ENCODE results near the gene SLC30A5.

DNA sequence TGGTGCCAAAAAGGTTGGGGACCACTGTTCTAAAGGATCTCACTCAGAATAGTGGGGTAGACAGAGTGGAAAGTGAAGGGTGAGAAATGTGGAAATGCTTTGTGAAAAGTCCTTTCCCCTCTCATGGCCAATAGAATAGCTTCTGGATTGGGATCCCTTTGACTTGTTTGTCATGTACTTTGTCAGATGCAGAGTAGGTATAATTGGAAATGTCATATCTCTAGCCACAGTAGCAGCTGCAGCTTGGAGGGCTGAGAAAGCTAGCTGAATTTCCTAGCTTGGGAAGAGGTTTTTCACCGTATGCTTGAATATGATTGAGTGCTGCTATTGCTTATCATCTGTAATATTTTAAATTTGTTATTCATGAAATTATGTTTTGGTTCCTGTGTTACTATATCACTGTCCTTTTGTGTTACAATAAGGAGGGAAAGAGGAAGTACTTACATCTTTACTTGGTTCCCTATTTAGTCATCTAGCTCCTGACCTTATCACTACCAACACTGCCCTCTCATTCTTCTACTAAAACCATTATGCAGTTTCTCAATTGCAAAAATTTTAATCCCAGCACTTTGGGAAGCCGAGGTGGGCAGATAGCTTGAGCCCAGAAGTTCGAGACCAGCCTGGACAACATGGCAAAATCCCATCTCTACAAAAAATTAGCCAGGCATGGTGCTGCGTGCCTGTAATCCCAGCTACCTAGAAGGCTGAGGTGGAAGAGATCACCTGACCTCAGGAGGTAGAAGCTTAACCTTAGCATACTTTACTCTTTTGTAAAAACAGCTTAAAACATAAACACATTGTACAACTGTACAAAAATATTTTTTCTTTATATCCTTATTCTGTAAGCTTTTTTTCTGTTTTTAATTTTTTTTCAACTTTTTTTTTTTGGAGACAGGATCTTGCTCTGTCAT is 12.4 kb downstream of the SLC30A5 start:
- TF ChIP-seq CBX2 (IDR thresholded peaks at IDR 0.05; ENCODE audit: borderline replicate concordance, low read depth), result no peak
- TF ChIP-seq, protein P1, sequence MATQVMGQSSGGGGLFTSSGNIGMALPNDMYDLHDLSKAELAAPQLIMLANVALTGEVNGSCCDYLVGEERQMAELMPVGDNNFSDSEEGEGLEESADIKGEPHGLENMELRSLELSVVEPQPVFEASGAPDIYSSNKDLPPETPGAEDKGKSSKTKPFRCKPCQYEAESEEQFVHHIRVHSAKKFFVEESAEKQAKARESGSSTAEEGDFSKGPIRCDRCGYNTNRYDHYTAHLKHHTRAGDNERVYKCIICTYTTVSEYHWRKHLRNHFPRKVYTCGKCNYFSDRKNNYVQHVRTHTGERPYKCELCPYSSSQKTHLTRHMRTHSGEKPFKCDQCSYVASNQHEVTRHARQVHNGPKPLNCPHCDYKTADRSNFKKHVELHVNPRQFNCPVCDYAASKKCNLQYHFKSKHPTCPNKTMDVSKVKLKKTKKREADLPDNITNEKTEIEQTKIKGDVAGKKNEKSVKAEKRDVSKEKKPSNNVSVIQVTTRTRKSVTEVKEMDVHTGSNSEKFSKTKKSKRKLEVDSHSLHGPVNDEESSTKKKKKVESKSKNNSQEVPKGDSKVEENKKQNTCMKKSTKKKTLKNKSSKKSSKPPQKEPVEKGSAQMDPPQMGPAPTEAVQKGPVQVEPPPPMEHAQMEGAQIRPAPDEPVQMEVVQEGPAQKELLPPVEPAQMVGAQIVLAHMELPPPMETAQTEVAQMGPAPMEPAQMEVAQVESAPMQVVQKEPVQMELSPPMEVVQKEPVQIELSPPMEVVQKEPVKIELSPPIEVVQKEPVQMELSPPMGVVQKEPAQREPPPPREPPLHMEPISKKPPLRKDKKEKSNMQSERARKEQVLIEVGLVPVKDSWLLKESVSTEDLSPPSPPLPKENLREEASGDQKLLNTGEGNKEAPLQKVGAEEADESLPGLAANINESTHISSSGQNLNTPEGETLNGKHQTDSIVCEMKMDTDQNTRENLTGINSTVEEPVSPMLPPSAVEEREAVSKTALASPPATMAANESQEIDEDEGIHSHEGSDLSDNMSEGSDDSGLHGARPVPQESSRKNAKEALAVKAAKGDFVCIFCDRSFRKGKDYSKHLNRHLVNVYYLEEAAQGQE (IDR thresholded peaks at IDR 0.05), result no peak
- TF ChIP-seq, protein P2, sequence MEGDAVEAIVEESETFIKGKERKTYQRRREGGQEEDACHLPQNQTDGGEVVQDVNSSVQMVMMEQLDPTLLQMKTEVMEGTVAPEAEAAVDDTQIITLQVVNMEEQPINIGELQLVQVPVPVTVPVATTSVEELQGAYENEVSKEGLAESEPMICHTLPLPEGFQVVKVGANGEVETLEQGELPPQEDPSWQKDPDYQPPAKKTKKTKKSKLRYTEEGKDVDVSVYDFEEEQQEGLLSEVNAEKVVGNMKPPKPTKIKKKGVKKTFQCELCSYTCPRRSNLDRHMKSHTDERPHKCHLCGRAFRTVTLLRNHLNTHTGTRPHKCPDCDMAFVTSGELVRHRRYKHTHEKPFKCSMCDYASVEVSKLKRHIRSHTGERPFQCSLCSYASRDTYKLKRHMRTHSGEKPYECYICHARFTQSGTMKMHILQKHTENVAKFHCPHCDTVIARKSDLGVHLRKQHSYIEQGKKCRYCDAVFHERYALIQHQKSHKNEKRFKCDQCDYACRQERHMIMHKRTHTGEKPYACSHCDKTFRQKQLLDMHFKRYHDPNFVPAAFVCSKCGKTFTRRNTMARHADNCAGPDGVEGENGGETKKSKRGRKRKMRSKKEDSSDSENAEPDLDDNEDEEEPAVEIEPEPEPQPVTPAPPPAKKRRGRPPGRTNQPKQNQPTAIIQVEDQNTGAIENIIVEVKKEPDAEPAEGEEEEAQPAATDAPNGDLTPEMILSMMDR (IDR thresholded peaks at IDR 0.05), result no peak
- TF ChIP-seq, protein P3, sequence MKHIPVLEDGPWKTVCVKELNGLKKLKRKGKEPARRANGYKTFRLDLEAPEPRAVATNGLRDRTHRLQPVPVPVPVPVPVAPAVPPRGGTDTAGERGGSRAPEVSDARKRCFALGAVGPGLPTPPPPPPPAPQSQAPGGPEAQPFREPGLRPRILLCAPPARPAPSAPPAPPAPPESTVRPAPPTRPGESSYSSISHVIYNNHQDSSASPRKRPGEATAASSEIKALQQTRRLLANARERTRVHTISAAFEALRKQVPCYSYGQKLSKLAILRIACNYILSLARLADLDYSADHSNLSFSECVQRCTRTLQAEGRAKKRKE (CRISPR knock-in tag; IDR thresholded peaks at IDR 0.05; ENCODE audit: low read depth), result no peak
- TF ChIP-seq, protein P4, sequence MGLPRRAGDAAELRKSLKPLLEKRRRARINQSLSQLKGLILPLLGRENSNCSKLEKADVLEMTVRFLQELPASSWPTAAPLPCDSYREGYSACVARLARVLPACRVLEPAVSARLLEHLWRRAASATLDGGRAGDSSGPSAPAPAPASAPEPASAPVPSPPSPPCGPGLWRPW (IDR thresholded peaks at IDR 0.05), result no peak
- TF ChIP-seq CBX8 (IDR thresholded peaks at IDR 0.05), result no peak
- TF ChIP-seq FOXS1 (CRISPR knock-in tag; IDR thresholded peaks at IDR 0.05), result no peak
- TF ChIP-seq JUN (IDR thresholded peaks at IDR 0.05), result no peak
- no peak for TF ChIP-seq SMC3 (IDR thresholded peaks at IDR 0.05)
- no peak for TF ChIP-seq CHD4 (IDR thresholded peaks at IDR 0.05; ENCODE audit: borderline replicate concordance)
- no peak for TF ChIP-seq HDAC2 (IDR thresholded peaks at IDR 0.05)

Data from A549 (cell line).